Central memory CD4-positive, alpha-beta T cell (primary cell): ENCODE measurements around the gene BRS3.
"Not testable (repeated sequence)": the region's sequence is repeated elsewhere in the genome, so short reads cannot be mapped to it uniquely, and the experiment has no call there.

Source experiments
- DNase-seq: peaks from one replicate; pipeline ENCODE4 v3.0.0; 2022
- total RNA-seq, 3 experiments: gene quantifications; one replicate each; lab custom pipeline; 2026; lab: John Stamatoyannopoulos, UW

Gene BRS3
- 0 reads per million in 3 experiments for total RNA-seq

DNA sequence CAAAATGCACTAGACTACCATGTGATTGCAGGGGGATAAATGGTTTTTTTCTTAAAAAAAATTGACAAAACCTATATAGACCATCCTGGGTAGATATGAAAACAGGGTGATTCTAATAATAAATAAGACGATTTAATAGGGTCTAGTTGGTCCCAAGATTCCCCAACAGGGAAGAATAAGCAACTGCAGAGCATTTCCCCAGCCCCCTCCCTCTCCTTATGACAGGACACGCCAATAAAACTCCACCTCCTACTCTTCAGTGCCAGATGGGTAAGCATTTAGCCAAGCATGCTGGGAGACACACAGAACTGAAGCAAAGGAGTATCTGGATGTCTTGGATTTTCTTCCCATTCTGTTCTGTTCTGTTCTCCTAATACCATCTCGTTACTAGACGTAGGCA, at the start of gene BRS3:
TSS of gene BRS3 (plus strand) at position 301 of the 400 bp plus-strand sequence. CDS start 168 bp downstream, outside the sequence.
- no peak for DNase-seq

DNA sequence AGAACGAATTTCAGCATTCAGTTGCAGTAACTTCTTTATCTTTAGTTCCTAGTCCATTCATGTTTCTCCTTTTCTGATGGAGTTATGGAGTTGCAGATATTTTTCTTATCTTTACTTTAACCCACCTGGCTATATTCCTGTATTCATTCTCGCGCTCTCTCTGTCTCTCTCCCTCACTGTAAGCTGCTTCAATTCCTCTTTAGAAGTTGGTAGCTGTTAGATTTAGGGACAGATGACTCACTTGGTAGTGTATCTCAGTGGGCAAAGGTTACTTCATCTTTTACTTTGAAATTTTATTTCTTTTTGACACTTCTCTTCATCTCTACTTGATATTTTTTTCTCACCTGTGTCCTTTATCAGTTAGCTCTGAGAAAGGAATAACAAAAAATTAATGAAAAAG, 49.6 kb upstream of the BRS3 start:
- no peak for DNase-seq

DNA sequence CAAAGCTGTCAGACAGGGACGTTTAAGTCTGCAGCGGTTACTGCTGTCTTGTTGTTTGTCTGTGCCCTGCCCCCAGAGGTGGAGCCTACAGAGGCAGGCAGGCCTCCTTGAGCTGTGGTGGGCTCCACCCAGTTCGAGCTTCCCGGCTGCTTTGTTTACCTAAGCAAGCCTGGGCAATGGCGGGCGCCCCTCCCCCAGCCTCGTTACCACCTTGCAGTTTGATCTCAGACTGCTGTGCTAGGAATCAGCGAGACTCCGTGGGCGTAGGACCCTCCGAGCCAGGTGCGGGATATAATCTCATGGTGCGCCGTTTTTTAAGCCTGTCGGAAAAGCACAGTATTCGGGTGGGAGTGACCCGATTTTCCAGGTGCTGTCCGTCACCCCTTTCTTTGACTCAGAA, 42.1 kb upstream of the BRS3 start:
- not testable (repeated sequence) for DNase-seq

DNA sequence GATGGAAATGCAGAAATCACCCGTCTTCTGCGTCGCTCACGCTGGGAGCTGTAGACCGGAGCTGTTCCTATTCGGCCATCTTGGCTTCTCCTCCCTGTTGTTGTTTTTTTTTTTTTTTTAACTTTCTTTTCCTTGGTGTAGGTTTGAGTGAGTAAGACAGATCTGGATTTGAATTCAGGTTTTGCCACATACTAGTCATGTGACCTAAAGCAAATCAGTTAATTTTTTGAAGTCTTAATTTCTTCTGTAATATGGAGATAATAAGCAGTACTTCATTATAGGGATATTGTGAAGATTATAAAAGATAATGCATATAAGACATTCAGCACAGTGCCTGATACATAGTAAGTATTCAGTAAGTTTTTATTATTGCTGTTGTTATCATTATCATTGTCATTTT, 41.5 kb upstream of the BRS3 start:
- no peak for DNase-seq

DNA sequence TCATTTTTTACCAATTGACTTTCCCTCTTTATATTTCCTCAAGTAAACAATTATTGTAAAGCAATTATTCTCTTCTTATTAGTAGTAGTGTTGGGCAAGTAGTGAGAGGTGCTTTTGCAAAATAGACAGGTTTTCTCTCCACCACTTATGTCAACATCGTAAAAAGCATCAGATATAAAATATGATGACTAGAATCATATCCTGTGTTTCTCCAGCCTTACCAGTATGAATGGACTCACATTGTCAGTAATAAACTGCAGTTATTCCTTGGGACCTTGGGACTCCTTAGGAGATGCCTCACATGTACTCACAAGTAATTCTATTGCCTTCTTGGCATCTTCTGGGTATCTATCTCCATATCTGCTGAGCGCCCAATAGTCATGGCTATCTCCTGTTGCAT, 40.4 kb upstream of the BRS3 start:
- DNase-seq: no peak

DNA sequence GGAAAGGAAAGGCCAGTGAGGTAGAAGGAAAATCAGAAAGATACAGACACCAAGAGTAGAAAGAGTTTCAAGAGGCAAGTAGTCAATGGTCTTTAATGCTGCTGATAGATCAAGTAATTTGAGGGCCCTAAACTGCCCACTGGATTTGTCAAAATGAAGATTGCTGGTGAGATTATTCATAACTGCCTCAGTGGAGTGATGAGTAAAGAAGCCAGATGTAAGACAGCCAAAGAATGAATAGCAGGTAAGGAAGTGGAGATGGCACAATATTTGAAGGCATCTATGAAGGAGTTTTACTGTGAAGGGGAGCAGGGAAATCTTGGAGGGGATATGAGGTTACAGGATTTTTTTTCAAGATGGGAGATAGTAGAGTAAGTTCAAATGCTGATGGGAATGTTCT, 39.8 kb upstream of the BRS3 start:
- no peak for DNase-seq

DNA sequence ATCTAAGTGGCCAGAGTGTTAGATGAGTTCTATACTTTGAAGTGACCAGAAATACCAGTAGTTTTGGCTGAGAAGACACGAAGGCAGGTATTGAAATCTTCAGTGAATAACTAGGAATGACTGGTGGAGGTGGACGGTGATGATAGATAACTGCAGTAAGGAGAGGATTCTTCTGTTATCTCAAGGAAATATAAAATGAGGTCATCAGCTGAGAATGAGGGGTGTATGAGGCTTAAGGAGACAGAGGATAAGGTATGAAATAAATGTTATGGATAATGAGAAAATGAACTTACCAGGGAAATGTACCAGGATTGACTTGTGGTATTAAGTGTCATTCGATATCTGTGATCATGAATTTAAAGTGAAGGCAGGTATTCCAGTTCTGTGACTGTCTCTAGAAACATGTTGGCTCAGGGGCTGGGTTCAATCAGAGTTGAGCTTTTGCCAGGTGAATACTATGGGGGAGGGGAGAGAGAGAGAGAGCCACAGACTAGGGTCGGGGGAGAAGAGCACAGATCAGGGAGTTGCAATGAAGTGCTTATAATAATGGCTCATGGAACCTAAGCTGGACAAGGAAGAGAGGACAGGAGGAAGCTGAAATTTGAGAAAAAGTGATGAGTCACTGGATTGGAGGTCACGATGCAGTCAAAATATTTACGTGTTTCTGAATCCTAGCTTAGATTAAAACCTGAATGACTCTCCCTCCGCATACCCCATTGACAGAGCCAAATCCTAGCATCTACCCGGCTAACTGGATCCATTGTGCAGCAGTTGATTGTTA, 37.5 kb upstream of the BRS3 start:
- DNase-seq: no peak

DNA sequence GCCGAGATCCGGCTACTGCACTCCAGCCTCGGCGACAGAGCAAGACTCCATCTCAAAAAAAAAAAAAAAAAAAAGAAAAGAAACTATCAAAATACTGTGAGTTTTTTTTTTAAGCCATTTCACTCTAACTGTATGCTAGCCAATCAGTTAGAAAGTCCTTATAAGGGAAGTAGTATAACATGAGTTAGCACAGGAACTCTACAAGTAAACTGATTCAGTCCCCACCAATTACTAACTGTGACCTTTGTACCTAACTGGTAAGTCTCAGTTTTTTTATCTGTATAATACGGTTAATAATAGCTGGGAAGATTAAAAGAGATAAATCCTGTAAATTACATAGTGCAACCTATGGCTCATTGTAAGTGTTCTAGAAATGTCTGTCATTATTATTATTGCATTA, 35.1 kb upstream of the BRS3 start:
- DNase-seq: no peak

DNA sequence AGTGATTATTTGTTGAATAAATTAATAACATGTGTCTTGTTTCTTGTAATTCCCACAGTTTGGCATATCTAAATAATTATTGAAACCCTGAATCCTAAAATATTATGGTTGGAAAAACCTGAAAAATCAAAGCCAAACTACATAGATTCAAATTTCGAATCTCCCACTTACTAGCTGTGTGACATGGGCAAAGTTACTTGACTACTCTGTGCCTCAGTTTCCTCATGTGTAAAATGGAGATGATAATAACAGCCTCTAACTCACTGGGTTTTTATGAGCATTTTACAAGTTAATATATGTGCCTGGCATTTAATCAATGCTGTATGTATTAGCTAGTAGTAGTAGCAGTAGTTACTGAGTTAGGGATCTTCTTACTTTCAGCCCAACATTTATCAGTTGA, 34.6 kb upstream of the BRS3 start:
- no peak for DNase-seq

DNA sequence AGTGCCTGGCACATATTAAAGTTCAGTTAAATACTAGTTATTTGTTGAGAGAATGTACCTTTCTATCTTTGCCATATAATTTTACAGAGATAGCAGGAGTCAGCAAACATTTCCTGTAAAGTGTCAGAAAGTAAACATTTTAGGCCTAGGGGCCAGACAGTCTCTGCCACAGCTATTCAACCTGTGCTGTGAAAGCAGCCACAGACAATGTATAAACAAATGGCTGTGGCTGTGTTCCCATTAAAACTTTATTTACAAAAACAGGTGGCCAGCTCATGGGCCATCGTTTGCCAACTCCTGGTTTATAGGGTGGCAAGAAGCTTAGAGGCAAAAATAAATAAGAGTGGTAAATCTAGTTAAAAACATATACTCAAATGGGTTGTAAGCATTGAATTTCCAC, 34.0 kb upstream of the BRS3 start:
- no peak for DNase-seq

DNA sequence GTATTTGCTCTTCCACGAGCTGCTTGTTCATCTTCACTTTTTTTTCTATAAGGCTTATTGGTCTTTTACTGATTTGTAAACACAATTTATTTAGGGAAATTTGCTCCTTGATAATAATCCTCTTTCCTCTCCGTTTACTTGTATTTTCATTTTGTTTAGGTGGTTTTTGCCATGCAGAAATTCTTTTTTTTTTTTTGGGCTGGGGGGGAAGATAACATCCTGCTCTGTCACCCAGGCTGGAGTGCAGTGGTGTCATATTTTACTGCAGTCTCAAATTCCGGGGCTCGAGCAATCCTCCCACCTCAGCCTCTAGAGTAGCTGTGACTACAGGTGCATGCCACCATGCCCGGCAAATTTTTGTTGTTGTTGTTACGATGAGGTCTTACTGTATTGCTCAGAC, 31.6 kb upstream of the BRS3 start:
- no peak for DNase-seq

DNA sequence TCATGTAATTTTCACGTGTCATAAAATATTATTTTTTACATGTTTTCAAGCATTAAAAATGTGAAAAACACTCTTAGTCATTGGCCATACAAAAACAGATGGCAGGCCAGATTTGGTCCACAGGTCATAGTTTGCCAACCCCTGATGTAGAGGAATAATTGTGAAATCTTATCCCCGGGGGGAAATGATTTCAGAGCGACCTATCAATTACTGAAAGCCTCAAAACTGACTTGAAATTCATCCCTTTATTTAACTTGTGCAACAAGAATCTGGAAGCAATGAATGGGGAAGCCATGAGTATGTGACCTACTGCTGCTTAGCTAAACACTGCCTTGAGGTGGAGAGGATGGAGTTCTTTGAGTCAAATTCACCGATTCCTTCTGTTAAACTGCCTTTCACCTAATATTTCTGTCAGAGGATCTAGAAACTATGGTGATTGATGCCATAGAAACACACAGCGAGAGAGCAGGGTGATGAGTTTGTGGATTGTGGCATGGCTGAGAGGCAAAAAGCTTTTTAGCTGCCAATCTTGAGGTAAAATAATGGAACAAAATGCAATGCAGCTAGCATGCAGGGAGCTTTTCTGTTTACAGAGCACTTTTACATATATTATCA, 30.3 kb upstream of the BRS3 start:
- no peak for DNase-seq

DNA sequence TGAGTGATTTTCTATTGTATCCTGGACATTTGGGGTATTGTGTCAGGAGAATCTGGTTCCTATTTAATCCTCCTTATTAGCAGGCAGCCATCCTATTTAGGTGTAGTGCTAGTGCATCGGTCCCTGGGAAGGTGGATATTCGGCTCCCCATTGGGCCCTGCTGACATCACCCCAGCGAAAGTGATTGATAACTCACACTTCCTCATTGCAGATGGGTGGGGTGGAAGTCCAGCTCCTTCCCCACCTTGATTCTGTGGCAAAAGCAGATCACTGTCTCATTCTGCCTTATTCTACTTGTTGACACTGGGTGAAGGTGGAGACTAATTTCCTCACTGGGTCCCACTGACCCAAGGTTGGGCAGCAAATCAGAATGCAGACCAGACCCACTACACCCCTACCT, 23.2 kb upstream of the BRS3 start:
- DNase-seq: no peak

DNA sequence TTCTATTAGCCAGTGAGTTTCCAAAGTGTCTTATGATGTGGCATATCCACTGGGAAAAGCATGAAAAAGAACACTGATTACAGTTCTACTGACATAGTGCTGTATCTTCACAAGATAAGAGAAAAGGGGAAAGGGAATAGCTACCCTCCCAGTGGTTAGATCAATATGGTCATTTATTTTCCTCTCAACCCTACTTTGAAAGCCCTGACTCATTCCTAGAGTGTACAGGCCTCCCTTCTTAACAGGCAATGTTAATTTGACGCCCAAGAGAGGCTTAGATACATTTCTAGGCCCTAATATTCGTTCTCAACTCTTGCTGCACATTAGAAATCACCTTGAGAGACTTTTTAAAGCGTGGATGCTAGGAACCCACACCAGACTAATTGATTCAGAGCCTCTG, 20.4 kb upstream of the BRS3 start:
- no peak for DNase-seq

DNA sequence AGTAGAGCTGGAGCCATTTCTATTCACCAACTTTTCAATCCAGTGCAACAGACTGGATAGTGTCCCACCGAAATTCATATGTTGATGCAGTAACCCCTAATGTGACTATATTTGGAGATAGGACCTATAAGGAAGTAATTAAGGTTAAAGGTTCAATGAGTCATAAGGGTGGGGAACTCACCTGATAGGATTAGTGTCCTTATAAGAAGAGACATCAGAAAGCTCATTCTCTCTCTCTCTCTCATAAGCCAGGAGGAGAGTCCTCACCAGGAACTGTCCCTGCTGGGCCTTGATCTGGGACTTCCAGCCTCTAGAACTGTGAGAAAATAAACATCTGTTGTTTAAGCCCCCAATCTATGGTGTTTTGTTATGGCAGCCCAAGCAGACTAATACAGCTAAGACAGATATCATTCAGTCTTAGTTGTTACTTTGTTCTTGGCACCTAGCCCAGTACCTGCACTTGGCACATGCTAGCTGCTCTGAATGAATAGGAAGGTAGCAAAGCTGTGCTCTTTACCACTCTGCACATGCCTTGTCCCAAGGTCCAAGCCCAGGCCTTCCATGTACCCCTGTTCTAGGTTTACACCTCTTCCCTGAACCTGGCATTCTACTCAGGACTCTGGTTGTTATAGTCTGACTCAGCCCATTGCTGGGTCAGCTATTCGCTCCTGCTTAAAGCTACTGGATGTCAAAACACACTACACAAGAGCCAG, 19.2 kb upstream of the BRS3 start:
- DNase-seq: no peak

DNA sequence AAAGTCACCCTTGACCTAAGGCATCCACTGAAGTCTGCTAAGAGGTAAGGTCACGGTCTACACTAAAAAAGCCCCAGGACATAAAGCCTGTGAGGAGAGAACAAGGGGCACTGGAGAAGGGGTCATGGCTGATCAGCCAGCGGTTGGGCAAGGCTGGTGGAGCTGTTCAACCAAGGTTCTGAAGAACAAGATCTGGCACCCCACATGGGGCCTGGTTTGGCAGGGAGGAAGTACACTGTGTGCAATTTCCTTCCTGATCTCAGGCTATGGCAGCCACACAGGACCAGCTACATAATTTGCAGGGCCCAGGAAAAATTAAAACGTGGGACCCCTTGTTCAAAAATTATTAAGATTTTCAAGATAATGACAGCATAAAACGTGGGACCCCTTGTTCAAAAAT, 14.1 kb upstream of the BRS3 start:
- DNase-seq: no peak

DNA sequence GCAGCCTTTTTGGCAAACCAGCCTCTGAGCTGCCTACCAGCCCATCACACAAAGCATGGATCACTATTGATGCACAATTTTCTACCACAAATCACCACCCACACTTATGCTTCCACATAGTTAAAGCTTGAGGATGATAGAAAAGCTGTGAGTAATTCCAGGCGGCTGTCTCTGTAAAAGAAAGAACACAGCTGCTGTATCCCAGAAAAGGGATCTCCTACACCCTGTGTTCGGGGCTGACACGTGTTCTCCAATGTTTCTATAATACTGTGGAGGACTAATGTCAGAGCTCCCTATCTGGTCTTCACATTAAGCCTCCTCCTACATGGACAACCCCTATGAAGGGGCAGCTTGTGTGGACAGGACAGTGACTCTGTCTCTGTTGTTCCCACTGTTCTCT, 12.5 kb upstream of the BRS3 start:
- DNase-seq: no peak

DNA sequence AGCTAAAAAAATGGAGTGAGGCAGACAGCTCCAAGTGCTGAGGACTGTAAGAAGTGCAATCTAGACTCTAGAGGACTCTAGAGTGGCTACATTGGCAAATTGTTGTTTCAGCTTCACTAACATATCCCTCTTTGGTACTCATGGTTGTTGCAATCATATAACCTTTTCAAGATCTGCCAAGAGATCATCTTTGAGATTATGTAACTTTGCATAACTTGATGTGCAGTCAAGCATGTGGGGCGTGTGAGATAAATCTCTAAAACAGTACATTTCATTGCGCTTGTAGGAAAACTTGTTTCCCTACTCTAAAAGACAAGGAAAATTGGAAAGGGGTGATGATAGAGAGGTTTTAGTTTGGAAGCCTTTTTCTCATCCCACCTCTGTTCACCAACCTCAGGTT, 11.2 kb upstream of the BRS3 start:
- DNase-seq: no peak

DNA sequence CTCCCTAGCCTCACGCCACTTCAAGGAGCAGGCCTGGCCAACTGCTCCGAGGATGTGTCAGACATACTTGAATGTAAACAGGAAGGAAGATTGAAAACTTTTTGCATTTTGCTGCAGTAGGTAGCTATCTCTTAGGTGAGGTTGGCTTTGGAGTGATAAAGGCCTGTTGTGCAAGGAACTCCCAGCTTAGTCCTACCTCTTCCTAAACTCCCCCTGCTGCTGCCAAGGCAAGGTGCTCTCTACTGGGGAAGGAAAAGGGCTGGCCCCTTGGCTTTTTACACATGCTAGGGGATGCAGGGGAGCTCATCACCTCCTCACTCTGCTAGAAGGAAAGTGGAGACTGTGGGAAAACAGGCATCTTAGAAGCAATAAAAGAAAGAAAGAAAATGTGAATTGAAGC, 10.7 kb upstream of the BRS3 start:
- DNase-seq: no peak

DNA sequence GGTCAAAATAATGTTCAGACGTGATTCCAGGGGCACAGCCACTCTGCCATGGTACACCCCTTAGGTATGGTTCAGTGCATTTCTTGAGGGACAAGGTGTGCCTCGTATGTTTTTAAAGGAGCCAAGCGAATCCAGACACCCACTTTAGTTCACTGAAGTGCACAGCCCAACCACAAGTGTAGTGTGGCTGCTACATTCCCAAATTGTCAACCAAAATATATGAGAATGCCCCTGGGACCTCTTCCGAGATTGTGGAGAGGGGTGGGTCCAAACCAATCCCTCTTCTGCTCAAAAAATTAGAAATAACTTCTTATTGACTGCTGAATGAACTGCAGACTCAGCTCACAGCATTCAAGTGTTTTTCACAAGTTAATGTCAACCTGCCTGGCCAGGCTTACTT, 7.4 kb upstream of the BRS3 start:
- DNase-seq: no peak

DNA sequence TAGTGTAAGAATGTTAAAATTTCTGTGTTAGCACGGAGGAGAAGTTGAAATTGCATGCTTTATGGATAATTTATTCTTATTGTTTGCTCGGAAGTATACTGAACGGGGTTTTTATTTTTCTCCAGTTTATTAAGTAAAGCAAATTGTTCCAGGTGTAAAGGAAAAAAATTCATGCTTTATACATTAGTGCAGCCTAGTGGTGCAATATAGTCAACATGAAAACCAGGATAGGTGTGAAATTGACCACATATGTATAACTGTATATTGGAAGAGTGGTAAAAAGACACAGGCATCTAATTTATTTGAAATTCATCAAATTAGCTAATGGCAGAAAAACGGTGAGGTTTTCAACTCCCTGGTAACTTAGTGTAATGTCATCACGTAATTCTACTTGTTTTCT, 959 bp downstream of the BRS3 start:
- no peak for DNase-seq

DNA sequence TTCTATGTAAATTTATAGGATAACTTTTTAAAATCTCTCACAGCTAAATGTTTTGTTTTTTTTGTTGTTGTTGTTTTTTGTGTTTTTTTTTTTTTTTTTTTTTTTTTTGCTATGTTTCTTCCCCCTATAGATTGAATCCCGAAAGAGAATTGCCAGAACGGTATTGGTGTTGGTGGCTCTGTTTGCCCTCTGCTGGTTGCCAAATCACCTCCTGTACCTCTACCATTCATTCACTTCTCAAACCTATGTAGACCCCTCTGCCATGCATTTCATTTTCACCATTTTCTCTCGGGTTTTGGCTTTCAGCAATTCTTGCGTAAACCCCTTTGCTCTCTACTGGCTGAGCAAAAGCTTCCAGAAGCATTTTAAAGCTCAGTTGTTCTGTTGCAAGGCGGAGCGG, 4.1 kb downstream of the BRS3 start:
- DNase-seq: no peak

DNA sequence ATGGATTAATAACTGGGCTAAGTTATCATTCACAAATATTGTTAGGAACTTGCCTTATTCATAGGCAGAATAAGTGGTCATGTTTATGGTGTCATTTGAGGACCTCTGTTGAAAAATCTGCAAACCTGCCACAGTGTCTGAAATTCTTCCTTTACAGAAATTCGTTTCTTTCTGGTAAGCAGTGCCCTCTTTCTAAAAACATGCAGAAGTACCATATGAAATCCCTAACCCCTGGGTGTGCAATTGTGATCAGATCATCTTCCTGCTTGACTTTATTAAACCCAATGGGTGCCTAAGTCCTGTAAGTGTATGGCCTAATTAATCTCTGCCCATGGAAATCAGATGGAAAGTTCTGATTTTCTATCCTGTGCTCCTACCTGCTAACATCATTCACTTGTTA, 5.3 kb downstream of the BRS3 start:
- DNase-seq: no peak

DNA sequence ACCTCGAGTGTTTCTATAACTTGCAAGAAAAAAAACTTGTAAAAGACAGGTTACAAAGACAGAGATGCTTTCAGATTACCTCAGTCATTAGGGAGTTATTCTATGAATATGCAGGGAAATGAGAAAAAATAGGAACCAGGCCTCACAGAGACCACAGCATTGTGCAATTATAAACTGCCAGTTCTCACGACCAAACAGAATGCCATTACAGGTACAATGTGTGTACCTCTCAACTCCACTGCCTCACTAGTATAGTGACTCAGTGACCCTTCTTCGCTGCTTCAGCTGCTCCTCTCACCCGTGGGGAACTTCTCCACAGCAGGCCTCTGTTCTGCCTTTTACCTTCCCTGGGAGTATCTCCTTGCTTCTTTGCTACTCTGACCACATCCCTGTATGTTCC, 7.3 kb downstream of the BRS3 start:
- no peak for DNase-seq
